ENCODE measurements around the gene TEAD1. TPM values are rescaled to one million over a fixed set of nuclear protein-coding genes. Genes with fewer than 3 reads are reported as not detected.

TEAD1 gene
- total RNA-seq, 2 donors from 2014 or later = 47.9 to 87.0 TPM

- peak; percentile 56 for TF ChIP-seq POLR2A (IDR thresholded peaks at IDR 0.05)
- peak; percentile 86 for TF ChIP-seq POLR2AphosphoS5 (IDR thresholded peaks at IDR 0.05)
- no peak for TF ChIP-seq CTCF (IDR thresholded peaks at IDR 0.05)
- Histone ChIP-seq H3K4me1 (replicated peaks) (no peaks in the 10 kb centered on the region), H3K4me3 (peak overlapping the region in 1 of 2 donors; percentile 5), H3K27me3 (replicated peaks; ENCODE audit: insufficient read depth) (no peaks in the 10 kb centered on the region), H3K9me3 (no peaks in the 10 kb centered on the region), H3K27ac (peak overlapping the region; percentile 15 to 60), H3K36me3 (no peaks in the 10 kb centered on the region)
- peak; percentile 89 for DNase-seq (ENCODE audit: low spot score)
- intact Hi-C loops (cut with DNase I) = no loop called here
- WGBS = 9% methylated on average over 21 of the region's 21 CpGs
Observed at GRCh38 chr11:12680246-12680939, 6.2 kb downstream of the TEAD1 start.

GRCh38 chr11:12680940-12681258 is 6.7 kb downstream of the TEAD1 start:
- Histone ChIP-seq H3K4me3 (no peak overlapping the region), H3K27ac (peak overlapping the region; percentile 15 to 60), H3K36me3 (no peaks in the 10 kb centered on the region), H3K4me1 (replicated peaks) (no peaks in the 10 kb centered on the region), H3K27me3 (replicated peaks; ENCODE audit: insufficient read depth) (no peaks in the 10 kb centered on the region), H3K9me3 (no peaks in the 10 kb centered on the region)
- intact Hi-C loops (cut with DNase I) = no loop called here
- TF ChIP-seq POLR2AphosphoS5 (IDR thresholded peaks at IDR 0.05) (no peak), CTCF (IDR thresholded peaks at IDR 0.05) (no peak)
- DNase-seq (ENCODE audit: low spot score) = no peak
- WGBS = 62% methylated on average over 2 of the region's 2 CpGs

DNA sequence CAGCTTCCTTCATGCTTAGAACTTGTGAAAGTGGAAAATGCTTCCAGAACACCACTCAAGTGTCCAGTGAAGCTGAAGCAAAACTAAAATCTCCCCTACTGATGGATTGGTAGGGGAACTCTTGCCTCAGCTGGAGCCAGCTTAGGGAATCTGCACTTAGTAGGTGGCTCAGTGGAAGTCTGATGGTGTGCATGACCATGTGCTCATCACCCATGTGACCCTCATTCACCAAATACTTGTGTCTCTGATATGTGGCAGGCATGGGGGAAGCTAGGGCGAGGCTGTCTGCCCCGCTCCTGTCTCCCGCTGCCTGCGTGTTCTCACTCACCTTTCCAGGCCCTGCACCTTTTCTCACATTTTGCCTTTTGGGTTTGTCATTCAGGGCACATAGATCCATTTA is 7.2 kb downstream of the TEAD1 start:
- 97% methylated on average over 4 of the region's 4 CpGs for WGBS
- Histone ChIP-seq H3K27me3 (replicated peaks; ENCODE audit: insufficient read depth) (no peaks in the 10 kb centered on the region), H3K36me3 (no peaks in the 10 kb centered on the region), H3K9me3 (no peaks in the 10 kb centered on the region), H3K4me1 (replicated peaks) (no peaks in the 10 kb centered on the region), H3K27ac (no peak overlapping the region), H3K4me3 (no peak overlapping the region)
- intact Hi-C loops (cut with DNase I) = no loop called here
- no peak for TF ChIP-seq CTCF (IDR thresholded peaks at IDR 0.05)
- TF ChIP-seq POLR2AphosphoS5 (IDR thresholded peaks at IDR 0.05) = no peak
- TF ChIP-seq POLR2A (IDR thresholded peaks at IDR 0.05) = no peak
- no peak for DNase-seq (ENCODE audit: low spot score)

DNA sequence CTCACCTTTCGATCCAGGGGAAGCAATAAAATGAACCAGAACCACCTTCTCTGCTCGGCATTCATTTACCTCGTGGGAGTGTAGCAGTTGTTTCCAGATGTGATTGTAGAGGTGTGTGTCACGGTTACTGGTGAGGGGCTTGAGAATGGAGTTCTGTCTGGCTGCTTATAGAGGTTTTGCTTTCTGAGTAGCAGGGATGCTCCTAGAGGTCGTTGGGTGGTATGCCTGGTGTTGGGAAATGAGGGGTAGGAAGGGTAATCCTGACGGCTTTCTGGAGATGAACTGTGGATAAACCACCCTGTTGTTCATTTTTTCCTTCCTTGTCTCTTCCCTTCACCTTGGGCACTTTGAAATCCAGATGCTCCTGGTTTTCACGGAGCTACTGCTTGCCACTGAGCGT is 8.1 kb downstream of the TEAD1 start:
- H3K9me3 ChIP-seq = no peaks in the 10 kb centered on the region
- H3K36me3 ChIP-seq = no peaks in the 10 kb centered on the region
- H3K4me1 ChIP-seq (replicated peaks) = no peaks in the 10 kb centered on the region
- no peak overlapping the region for H3K27ac ChIP-seq
- no peak for TF ChIP-seq POLR2AphosphoS5 (IDR thresholded peaks at IDR 0.05)
- H3K27me3 ChIP-seq (replicated peaks; ENCODE audit: insufficient read depth) = no peaks in the 10 kb centered on the region
- 64% methylated on average over 8 of the region's 8 CpGs for WGBS
- intact Hi-C loops (cut with DNase I) = no loop called here
- H3K4me3 ChIP-seq = no peak overlapping the region
- DNase-seq (ENCODE audit: low spot score) = no peak

- Histone ChIP-seq H3K36me3 (no peaks in the 10 kb centered on the region), H3K4me3 (no peak overlapping the region), H3K9me3 (no peaks in the 10 kb centered on the region), H3K4me1 (replicated peaks) (no peaks in the 10 kb centered on the region), H3K27ac (no peak overlapping the region), H3K27me3 (replicated peaks; ENCODE audit: insufficient read depth) (no peaks in the 10 kb centered on the region)
- no peak for DNase-seq (ENCODE audit: low spot score)
- no peak for TF ChIP-seq POLR2AphosphoS5 (IDR thresholded peaks at IDR 0.05)
- TF ChIP-seq POLR2A (IDR thresholded peaks at IDR 0.05) = no peak
- TF ChIP-seq CTCF (IDR thresholded peaks at IDR 0.05) = no peak
- WGBS = 78% methylated on average over 10 of the region's 10 CpGs
- intact Hi-C loops (cut with DNase I) = no loop called here
Observed at GRCh38 chr11:12682737-12683500, 8.7 kb downstream of the TEAD1 start.
